ENCODE data around the gene PRKAA2.

DNA sequence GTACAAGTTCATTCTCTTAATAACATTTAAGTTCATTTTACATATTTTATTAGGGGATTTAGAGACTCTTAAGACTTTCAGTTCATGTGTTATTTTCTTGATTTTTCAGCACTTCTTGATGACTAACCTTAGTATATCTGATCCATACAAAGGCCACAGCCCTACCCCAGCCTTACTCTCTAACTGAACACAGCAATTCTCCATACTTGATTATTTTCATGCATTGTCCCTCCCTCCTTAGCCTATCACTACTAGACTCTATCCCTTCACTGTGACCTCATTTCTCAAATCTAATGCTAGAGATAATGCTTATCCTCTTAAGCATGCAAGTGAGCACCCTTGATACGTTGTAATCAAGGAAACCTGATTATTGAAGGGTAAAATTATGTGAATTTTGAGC, 15.2 kb downstream of the PRKAA2 start:
- no peak for TF ChIP-seq CTCF (IDR thresholded peaks at IDR 0.05; ENCODE audit: low read depth, low read length, poor library complexity, severe bottlenecking)
- no peak for TF ChIP-seq EZH2phosphoT487 (IDR thresholded peaks at IDR 0.05; ENCODE audit: borderline replicate concordance, low read length)
